GM21717 (cell line): ENCODE data around the gene MARVELD3.
"Not testable (repeated sequence)": the region's sequence is repeated elsewhere in the genome, so short reads cannot be mapped to it uniquely, and the experiment has no call there.

Experiments used
- ATAC-seq: cut with Tn5 transposase; IDR thresholded peaks from one replicate; pipeline ENCODE4 v1.9.1; 2021; ENCODE audit warnings: mild to moderate bottlenecking, moderate library complexity; ENCODE audit not compliant: unreplicated experiment

MARVELD3 gene

DNA sequence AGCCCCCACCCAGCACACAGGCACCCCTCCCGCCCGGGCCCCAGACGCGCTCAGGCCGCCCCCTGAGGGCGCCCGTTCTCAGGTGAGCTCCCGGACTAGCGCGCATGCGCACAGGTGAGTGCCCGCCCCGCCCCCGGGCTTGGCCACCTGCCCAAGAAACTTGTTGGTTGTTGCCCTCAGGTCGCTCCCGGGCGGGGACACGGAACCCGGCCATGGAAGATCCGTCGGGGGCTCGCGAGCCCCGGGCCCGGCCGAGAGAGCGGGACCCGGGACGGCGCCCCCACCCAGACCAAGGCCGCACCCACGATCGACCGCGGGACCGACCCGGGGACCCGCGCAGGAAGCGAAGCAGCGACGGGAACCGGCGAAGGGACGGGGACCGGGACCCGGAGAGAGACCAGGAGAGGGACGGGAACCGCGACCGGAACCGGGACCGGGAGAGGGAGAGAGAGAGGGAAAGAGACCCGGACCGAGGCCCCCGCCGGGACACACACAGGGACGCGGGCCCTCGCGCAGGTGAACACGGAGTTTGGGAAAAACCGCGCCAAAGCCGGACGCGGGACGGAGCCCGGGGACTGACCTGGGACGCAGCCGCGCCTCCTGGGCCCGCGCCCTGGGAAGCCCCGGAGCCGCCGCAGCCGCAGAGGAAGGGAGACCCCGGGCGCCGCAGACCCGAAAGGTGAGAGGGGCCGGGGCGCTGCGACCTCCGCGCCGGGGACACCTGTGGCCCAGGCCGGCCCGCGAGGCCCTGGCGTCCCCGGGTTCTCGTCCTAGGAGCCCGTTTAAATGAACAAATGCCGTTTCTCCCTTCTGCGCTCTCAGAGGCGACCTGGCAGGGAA is at the start of gene MARVELD3:
MARVELD3 (plus strand) TSS at position 167 of the 840 bp plus-strand sequence; CDS start at position 213, 46 bp downstream.
- ATAC-seq, result no peak

- no peak for ATAC-seq
These were observed 49.0 kb upstream of the MARVELD3 start, which contains the start of gene TAT for GRCh38 chr16:71576971-71577370. Gene TAT (minus strand): TSS chr16:71577092. CDS start chr16:71576415, 677 bp downstream.

DNA sequence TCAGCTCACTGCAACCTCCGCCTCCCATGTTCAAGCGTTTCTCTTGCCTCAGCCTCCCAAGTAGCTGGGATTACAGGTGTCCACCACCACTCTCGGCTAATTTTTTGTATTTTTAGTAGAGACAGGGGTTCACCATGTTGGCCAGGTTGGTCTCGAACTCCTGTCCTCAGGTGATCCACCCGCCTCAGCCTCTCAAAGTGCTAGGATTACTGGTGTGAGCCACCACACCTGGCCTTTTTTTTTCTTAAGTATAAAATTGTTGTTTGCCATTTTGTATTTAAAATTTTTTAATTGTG is 43.5 kb upstream of the MARVELD3 start:
- ATAC-seq, result not testable (repeated sequence)

- no peak for ATAC-seq
These were observed 41.3 kb upstream of the MARVELD3 start for GRCh38 chr16:71584543-71585317.

DNA sequence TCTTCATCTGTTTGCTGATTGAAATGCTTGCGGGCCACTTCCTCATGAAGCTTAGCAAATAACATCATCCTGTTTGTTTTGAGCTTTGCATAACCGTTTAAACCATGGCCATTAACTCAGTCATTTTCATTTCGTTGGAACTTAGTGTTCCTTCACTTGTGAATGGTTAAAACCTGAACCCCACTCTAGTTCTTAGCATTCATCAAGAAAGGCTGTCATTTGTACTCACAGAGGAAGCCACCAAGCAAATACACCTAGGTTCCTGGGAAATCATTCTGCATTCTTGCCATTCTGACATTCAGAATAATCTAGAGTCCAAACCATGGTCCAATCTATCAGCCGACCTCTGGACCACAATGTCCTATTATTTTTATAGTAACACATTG is 40.7 kb upstream of the MARVELD3 start:
- no peak for ATAC-seq

DNA sequence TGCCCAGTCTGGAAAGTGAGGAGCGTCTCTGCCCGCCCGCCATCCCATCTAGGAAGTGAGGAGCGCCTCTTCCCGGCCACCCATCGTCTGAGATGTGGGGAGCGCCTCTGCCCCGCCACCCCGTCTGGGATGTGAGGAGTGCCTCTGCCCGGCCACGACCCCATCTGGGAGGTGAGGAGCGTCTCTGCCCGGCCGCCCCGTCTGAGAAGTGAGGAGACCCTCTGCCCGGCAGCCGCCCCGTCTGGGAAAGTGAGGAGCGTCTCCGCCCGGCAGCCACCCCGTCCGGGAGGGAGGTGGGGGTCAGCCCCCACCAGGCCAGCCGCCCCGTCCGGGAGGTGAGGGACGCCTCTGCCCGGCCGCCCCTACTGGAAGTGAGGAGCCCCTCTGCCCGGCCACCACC is 36.6 kb upstream of the MARVELD3 start:
- ATAC-seq, result not testable (repeated sequence)

GRCh38 chr16:71590071-71590470 is 35.9 kb upstream of the MARVELD3 start:
- not testable (repeated sequence) for ATAC-seq

- ATAC-seq, result no peak
These were observed 35.4 kb upstream of the MARVELD3 start for GRCh38 chr16:71590584-71590983.

- no peak for ATAC-seq
These were observed 34.1 kb upstream of the MARVELD3 start for GRCh38 chr16:71591917-71592316.

- no peak for ATAC-seq
These were observed 32.7 kb upstream of the MARVELD3 start for GRCh38 chr16:71593048-71593999.

DNA sequence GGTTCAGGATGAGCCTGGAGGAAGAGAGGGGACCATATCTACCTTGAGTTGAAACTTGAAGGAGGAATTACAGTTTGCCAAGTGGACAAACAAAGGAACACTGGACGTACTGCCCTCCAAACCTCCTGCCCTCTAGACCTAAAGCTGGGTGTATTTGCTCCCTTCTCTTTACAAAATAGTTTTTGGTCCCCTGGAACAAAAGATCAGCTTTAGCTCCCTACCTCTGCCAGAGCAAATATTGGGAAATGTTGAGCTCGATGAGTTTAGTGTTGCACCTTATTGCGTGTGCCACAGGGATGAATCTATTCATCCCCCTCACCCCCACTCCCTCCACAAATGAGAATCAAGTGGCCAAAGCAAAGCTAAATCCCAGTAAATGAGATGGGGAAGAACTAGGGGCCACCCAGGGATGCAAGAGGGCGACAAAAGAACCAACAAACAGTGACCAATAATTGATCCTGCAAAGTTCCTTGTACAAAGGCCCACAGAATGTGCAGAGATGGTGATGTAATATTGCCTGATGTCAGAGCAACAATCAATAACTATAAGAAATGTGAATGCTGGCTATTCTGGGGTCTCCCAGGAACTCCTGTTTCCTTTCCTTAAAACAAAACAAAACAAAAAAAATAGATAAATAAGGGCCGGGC is 31.9 kb upstream of the MARVELD3 start:
- no peak for ATAC-seq

- ATAC-seq, result not testable (repeated sequence)
These were observed 30.6 kb upstream of the MARVELD3 start for GRCh38 chr16:71595340-71595826.

DNA sequence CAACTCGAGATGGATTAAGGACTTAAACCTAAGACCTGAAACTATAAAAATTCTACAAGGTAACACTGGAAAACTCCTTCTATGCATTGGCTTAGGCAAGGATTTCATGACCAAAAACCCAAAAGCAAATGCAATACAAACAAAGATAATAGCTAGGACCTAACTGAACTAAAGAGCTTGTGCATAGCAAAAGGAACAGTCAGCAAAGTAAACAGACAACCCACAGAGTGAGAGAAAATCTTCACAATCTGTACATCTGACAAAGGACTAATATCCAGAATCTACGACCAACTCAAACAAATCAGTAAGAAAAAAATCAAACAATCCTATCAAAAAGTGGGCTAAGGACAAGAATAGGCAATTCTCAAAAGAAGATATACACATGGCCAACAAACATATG is 27.6 kb upstream of the MARVELD3 start:
- not testable (repeated sequence) for ATAC-seq

- ATAC-seq, result no peak
These were observed 25.2 kb upstream of the MARVELD3 start for GRCh38 chr16:71600822-71601221.

DNA sequence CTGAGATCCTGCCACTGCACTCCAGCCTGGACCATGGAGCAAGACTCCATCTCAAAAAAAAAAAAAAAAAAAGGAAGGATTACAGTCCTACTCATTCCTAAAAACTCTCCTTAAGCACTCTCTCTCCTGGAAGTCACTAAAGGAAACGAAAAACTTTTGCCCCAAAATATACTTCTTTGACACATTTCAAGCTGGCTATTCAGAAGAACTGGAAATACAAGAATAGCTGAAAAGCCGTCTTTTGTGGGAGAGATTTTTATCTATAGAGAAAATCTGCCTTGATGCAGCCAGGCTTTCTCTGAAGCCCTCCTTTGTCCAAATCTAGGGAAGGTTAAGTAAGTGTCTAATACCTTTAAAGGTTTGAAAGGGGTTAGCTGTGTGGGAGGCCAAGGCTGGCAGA is 16.9 kb upstream of the MARVELD3 start:
- no peak for ATAC-seq

DNA sequence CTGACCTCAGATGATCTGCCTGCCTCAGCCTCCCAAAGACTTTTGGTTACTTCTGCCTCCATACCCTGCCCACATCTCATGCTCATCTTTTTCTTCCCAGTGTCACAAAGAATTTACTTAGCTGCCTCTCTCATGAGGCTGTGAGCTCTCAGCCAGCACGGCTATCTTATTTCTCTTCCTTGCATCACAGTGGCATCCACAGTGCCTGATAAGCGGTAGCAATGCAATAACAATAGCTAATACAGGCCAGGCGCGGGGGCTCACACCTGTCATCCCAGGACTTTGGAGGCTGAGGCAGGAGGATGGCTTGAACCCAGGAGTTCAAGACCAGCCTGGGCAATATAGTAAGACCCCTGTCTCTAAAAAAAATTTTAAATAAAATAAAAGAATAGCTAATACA is 15.5 kb upstream of the MARVELD3 start:
- no peak for ATAC-seq

GRCh38 chr16:71610936-71611871 is 14.8 kb upstream of the MARVELD3 start:
- no peak for ATAC-seq

DNA sequence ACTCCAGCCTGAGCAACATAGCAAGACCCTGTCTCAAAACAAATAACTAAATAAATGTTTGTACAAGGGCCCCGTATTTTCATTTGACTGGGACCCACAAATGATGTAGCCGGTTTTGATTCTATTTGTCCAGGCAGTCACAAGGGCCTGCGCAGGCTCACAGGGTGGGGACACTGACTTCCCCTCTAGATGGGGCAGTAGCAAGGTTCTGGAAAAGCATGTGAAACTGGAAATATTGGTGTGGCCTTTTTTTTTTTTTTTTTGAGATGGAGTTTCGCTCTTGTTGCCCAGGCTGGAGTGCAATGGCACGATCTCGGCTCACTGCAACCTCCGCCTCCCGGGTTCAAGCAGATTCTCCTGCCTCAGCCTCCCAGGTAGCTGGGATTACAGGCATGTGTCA is 11.0 kb upstream of the MARVELD3 start:
- ATAC-seq, result not testable (repeated sequence)

DNA sequence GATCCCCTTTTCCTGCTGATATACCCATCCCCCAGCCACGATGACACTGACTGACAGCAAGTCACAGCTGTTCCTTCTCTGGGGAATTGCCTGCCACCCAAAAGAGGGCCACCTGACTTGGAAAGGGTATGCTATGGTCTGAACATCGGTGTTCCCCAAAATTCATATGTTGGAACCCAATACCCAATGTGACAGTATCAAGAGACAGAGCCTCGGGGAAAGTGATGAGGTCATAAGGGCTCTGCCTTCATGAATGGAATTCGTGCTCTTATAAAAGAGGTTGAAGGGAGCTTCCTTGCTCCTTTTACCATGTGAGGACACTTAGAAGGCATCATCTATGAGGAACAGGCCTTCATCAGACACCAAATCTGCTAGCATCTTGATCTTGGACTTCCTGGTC is 7.6 kb upstream of the MARVELD3 start:
- no peak for ATAC-seq
